ENCODE measurements around the gene C13orf46. TPM values are rescaled to one million over a fixed set of nuclear protein-coding genes. Genes with fewer than 3 reads are reported as not detected.

Gene C13orf46
- polyA plus RNA-seq, 1 experiment = 0.35 TPM

- ChIA-PET POLR2A (no interaction called here), CTCF (no interaction called here)
- no peak overlapping the region for H3K27ac ChIP-seq (ENCODE audit: low read depth, low read length)
- DNase-seq (ENCODE audit: low read depth, low spot score) = no peak
- peaks cover 26% of the 10 kb centered on the region for H3K9me3 ChIP-seq (ENCODE audit: control insufficient read depth, insufficient read depth, low read length)
- no peaks in the 10 kb centered on the region for H3K27me3 ChIP-seq (ENCODE audit: control insufficient read depth, insufficient read depth, low read length)
- no peak overlapping the region for H3K4me3 ChIP-seq (ENCODE audit: low read depth, low read length)
- TF ChIP-seq CTCF (IDR thresholded peaks at IDR 0.05; ENCODE audit: low read depth, low read length) = no peak
These were observed 61.3 kb downstream of the C13orf46 start for GRCh38 chr13:113912596-113912995.

GRCh38 chr13:113907635-113908617 lies 66.0 kb downstream of the C13orf46 start:
- peak overlapping the region; percentile 93 for H3K27ac ChIP-seq (ENCODE audit: low read depth, low read length)
- no peaks in the 10 kb centered on the region for H3K27me3 ChIP-seq (ENCODE audit: control insufficient read depth, insufficient read depth, low read length)
- CTCF ChIA-PET = no interaction called here
- no peak for TF ChIP-seq CTCF (IDR thresholded peaks at IDR 0.05; ENCODE audit: low read depth, low read length)
- H3K9me3 ChIP-seq (ENCODE audit: control insufficient read depth, insufficient read depth, low read length) = no peaks in the 10 kb centered on the region; the same call in 1 of the 2 replicates
- H3K4me3 ChIP-seq (ENCODE audit: low read depth, low read length) = peak overlapping the region; percentile 43
- DNase-seq (ENCODE audit: low read depth, low spot score) = peak; percentile 94
- POLR2A ChIA-PET = interaction anchor here (0.8 to 2.1 kb wide), 4 partner anchors 10 to 87 kb away, joined by 3 to 9 read pairs (median 4); no protein-coding TSS in a partner anchor

- Histone ChIP-seq H3K27ac (ENCODE audit: low read depth, low read length) (peak overlapping the region; percentile 72), H3K4me3 (ENCODE audit: low read depth, low read length) (no peak overlapping the region), H3K27me3 (ENCODE audit: control insufficient read depth, insufficient read depth, low read length) (no peaks in the 10 kb centered on the region), H3K9me3 (ENCODE audit: control insufficient read depth, insufficient read depth, low read length) (no peaks in the 10 kb centered on the region; the same call in 1 of the 2 replicates)
- POLR2A ChIA-PET = interaction anchor here (0.6 kb wide), 1 partner anchor 12 kb away, joined by 8 read pairs; no protein-coding TSS in a partner anchor
- DNase-seq (ENCODE audit: low read depth, low spot score) = no peak
- no peak for TF ChIP-seq CTCF (IDR thresholded peaks at IDR 0.05; ENCODE audit: low read depth, low read length)
- CTCF ChIA-PET = no interaction called here
These were observed 67.3 kb downstream of the C13orf46 start for GRCh38 chr13:113906571-113906970.

GRCh38 chr13:113905942-113906341 lies 67.9 kb downstream of the C13orf46 start:
- Histone ChIP-seq H3K27me3 (ENCODE audit: control insufficient read depth, insufficient read depth, low read length) (no peaks in the 10 kb centered on the region), H3K4me3 (ENCODE audit: low read depth, low read length) (no peak overlapping the region), H3K27ac (ENCODE audit: low read depth, low read length) (peak overlapping the region; percentile 54), H3K9me3 (ENCODE audit: control insufficient read depth, insufficient read depth, low read length) (no peaks in the 10 kb centered on the region; the same call in 1 of the 2 replicates)
- TF ChIP-seq CTCF (IDR thresholded peaks at IDR 0.05; ENCODE audit: low read depth, low read length) = no peak
- no peak for DNase-seq (ENCODE audit: low read depth, low spot score)
- ChIA-PET POLR2A (no interaction called here), CTCF (no interaction called here)

GRCh38 chr13:113905018-113905417 lies 68.9 kb downstream of the C13orf46 start:
- POLR2A ChIA-PET = no interaction called here
- no peaks in the 10 kb centered on the region; the same call in 1 of the 2 replicates for H3K9me3 ChIP-seq (ENCODE audit: control insufficient read depth, insufficient read depth, low read length)
- no peak overlapping the region for H3K4me3 ChIP-seq (ENCODE audit: low read depth, low read length)
- CTCF ChIA-PET = no interaction called here
- no peak for TF ChIP-seq CTCF (IDR thresholded peaks at IDR 0.05; ENCODE audit: low read depth, low read length)
- H3K27me3 ChIP-seq (ENCODE audit: control insufficient read depth, insufficient read depth, low read length) = no peaks in the 10 kb centered on the region
- H3K27ac ChIP-seq (ENCODE audit: low read depth, low read length) = peak overlapping the region; percentile 21
- no peak for DNase-seq (ENCODE audit: low read depth, low spot score)

All from AG04450 (cell line).